Suprapubic skin (tissue), 4 donors: ENCODE measurements around the gene NME2. TPM values are rescaled to one million over a fixed set of nuclear protein-coding genes. Genes with fewer than 3 reads are reported as not detected.

ENCODE experiments used
- DNase-seq, 2 donors: peaks; one replicate each; pipeline ENCODE4 v3.0.0-alpha.2; 2019; ENCODE audit warnings: low spot score in 2 of 2
- H3K27ac ChIP-seq: fragments of 200-600 bp; sonication (generic); one replicate; pipeline ENCODE4 v1.5.1; 2019
- H3K27me3 ChIP-seq: fragments of 200-600 bp; sonication (generic); one replicate; pipeline ENCODE4 v1.5.1; 2019
- H3K36me3 ChIP-seq: fragments of 200-600 bp; sonication (generic); one replicate; pipeline ENCODE4 v1.5.1; 2019
- H3K4me1 ChIP-seq: fragments of 200-600 bp; sonication (generic); one replicate; pipeline ENCODE4 v1.5.1; 2019
- H3K4me3 ChIP-seq: fragments of 200-600 bp; sonication (generic); one replicate; pipeline ENCODE4 v1.5.1; 2019; ENCODE audit warnings: mild to moderate bottlenecking
- H3K9me3 ChIP-seq: fragments of 200-600 bp; sonication (generic); one replicate; pipeline ENCODE4 v1.5.1; 2019
- CTCF ChIP-seq, 2 donors: fragments of 200-600 bp in 1 of 2; fragments of 450-650 bp in 1 of 2; sonication (generic) in 1 of 2; IDR thresholded peaks; one replicate each; pipeline ENCODE4 v1.5.1; 2016 to 2019; ENCODE audit warnings: antibody characterized with exemption in 2 of 2, mild to moderate bottlenecking in 1 of 2, moderate library complexity in 1 of 2
- EP300 ChIP-seq: sonication (generic); formaldehyde crosslinking; IDR thresholded peaks from one replicate; pipeline ENCODE4 v1.6.1; 2017; ENCODE audit warnings: antibody characterized with exemption
- POLR2A ChIP-seq, 2 donors: fragments of 450-650 bp; IDR thresholded peaks; one replicate each; pipeline ENCODE4 v1.6.1; 2017; ENCODE audit warnings: antibody characterized with exemption in 2 of 2, mild to moderate bottlenecking in 2 of 2, moderate library complexity in 2 of 2
- POLR2AphosphoS5 ChIP-seq, 3 donors: sonication (generic); formaldehyde crosslinking; IDR thresholded peaks; one replicate each; pipeline ENCODE4 v1.6.1; 2017; ENCODE audit warnings: antibody characterized with exemption in 3 of 3
- WGBS: methylation state at CpG from one replicate; pipeline ENCODE4 v1.1.5; 2018; 5-methylcytosine and 5-hydroxymethylcytosine counted together
- total RNA-seq, 4 donors: library from RNA; depleted of rRNA; stranded (reverse); fragments of >200 nt; gene quantifications; one replicate each; pipeline ENCODE4 v1.1.0, GENCODE V29; 2016

The NME2 gene
- total RNA-seq, 4 donors from 2014 or later = 239 to 695 (median 466) TPM

GRCh38 chr17:51200295-51200694 is 34.1 kb downstream of the NME2 start:
- TF ChIP-seq EP300 = no peak
- TF ChIP-seq POLR2A (IDR thresholded peaks at IDR 0.05) = no peak
- TF ChIP-seq CTCF (IDR thresholded peaks at IDR 0.05) = no peak
- no peak for TF ChIP-seq POLR2AphosphoS5 (IDR thresholded peaks at IDR 0.05)
- no peaks in the 10 kb centered on the region for H3K27me3 ChIP-seq
- H3K36me3 ChIP-seq = peaks cover 81% of the 10 kb centered on the region
- no peak for DNase-seq
- no peaks in the 10 kb centered on the region for H3K9me3 ChIP-seq
- no peak overlapping the region for H3K4me3 ChIP-seq
- no peaks in the 10 kb centered on the region for H3K4me1 ChIP-seq
- 91% methylated on average over 6 of the region's 6 CpGs for WGBS
- H3K27ac ChIP-seq = no peak overlapping the region

GRCh38 chr17:51200846-51201245 is 34.6 kb downstream of the NME2 start:
- no peak for DNase-seq
- Histone ChIP-seq H3K4me3 (no peak overlapping the region), H3K4me1 (no peaks in the 10 kb centered on the region), H3K27ac (no peak overlapping the region), H3K27me3 (no peaks in the 10 kb centered on the region), H3K9me3 (no peaks in the 10 kb centered on the region), H3K36me3 (peaks cover 81% of the 10 kb centered on the region)
- TF ChIP-seq EP300 (no peak), POLR2A (IDR thresholded peaks at IDR 0.05) (no peak), CTCF (IDR thresholded peaks at IDR 0.05) (no peak), POLR2AphosphoS5 (IDR thresholded peaks at IDR 0.05) (no peak)
- WGBS = 98% methylated on average over 2 of the region's 2 CpGs

- TF ChIP-seq POLR2AphosphoS5 (IDR thresholded peaks at IDR 0.05) (no peak), CTCF (IDR thresholded peaks at IDR 0.05) (no peak), POLR2A (IDR thresholded peaks at IDR 0.05) (no peak), EP300 (no peak)
- no peaks in the 10 kb centered on the region for H3K9me3 ChIP-seq
- no peaks in the 10 kb centered on the region for H3K4me1 ChIP-seq
- H3K27me3 ChIP-seq = no peaks in the 10 kb centered on the region
- DNase-seq = no peak
- H3K4me3 ChIP-seq = no peak overlapping the region
- H3K27ac ChIP-seq = no peak overlapping the region
- H3K36me3 ChIP-seq = peaks cover 81% of the 10 kb centered on the region
Measured at GRCh38 chr17:51203838-51204237, 37.6 kb downstream of the NME2 start.

- DNase-seq = no peak
- no peak overlapping the region for H3K4me3 ChIP-seq
- no peaks in the 10 kb centered on the region for H3K9me3 ChIP-seq
- no peak for TF ChIP-seq POLR2AphosphoS5 (IDR thresholded peaks at IDR 0.05)
- TF ChIP-seq POLR2A (IDR thresholded peaks at IDR 0.05) = no peak
- no peak for TF ChIP-seq EP300
- no peak for TF ChIP-seq CTCF (IDR thresholded peaks at IDR 0.05)
- H3K36me3 ChIP-seq = peaks cover 81% of the 10 kb centered on the region
- no peak overlapping the region for H3K27ac ChIP-seq
- H3K4me1 ChIP-seq = no peaks in the 10 kb centered on the region
- no peaks in the 10 kb centered on the region for H3K27me3 ChIP-seq
- 94% methylated on average over 1 of the region's 1 CpG for WGBS
Measured at GRCh38 chr17:51214920-51215319, 48.7 kb downstream of the NME2 start.

- TF ChIP-seq POLR2AphosphoS5 (IDR thresholded peaks at IDR 0.05) (no peak), POLR2A (IDR thresholded peaks at IDR 0.05) (no peak), CTCF (IDR thresholded peaks at IDR 0.05) (no peak), EP300 (no peak)
- Histone ChIP-seq H3K9me3 (no peaks in the 10 kb centered on the region), H3K27me3 (no peaks in the 10 kb centered on the region)
Measured at GRCh38 chr17:51217946-51218345, 51.7 kb downstream of the NME2 start.

More at GRCh38 chr17:51217946-51218345, 51.7 kb downstream of the NME2 start:
- DNase-seq = no peak
- Histone ChIP-seq H3K36me3 (peaks cover 75% of the 10 kb centered on the region), H3K4me3 (no peak overlapping the region), H3K27ac (no peak overlapping the region), H3K4me1 (no peaks in the 10 kb centered on the region)
- 100% methylated on average over 1 of the region's 1 CpG for WGBS
